ENCODE data around the gene SLC6A6.

SLC6A6 gene

GRCh38 chr3:14472471-14473351, 70.3 kb downstream of the SLC6A6 start:
- Histone ChIP-seq H3F3A (ENCODE audit: insufficient read depth) (no peaks in the 10 kb centered on the region), H3K4me2 (ENCODE audit: low read depth, low read length, poor library complexity, severe bottlenecking) (no peak overlapping the region), H3K79me2 (ENCODE audit: insufficient read depth, low read length) (no peaks in the 10 kb centered on the region), H4K20me1 (ENCODE audit: low read depth, low read length) (no peaks in the 10 kb centered on the region), H3K27ac (ENCODE audit: low read depth, low read length) (no peak overlapping the region), H3K4me3 (ENCODE audit: insufficient read depth, low read length, poor library complexity, severe bottlenecking) (no peak overlapping the region), H3K36me3 (ENCODE audit: low read length) (peaks cover 3% of the 10 kb centered on the region; the same call in 1 of the 2 replicates), H2AFZ (ENCODE audit: low read depth, low read length, severe bottlenecking) (no peak overlapping the region), H3K9ac (ENCODE audit: low read length) (no peak overlapping the region), H3K9me3 (ENCODE audit: insufficient read depth, low read length) (no peaks in the 10 kb centered on the region), H3K9me2 (replicated peaks; ENCODE audit: insufficient read depth, low read length) (no peaks in the 10 kb centered on the region), H3K27me3 (ENCODE audit: low read length) (no peaks in the 10 kb centered on the region)
- no peak for TF ChIP-seq EZH2phosphoT487 (conservative IDR thresholded peaks at IDR 0.05; ENCODE audit: low read length)
- TF ChIP-seq CTCF (IDR thresholded peaks at IDR 0.05; ENCODE audit: insufficient read depth, low read length, poor library complexity, severe bottlenecking), result no peak

- H3K27ac ChIP-seq (ENCODE audit: low read depth, low read length), result no peak overlapping the region
- H3K36me3 ChIP-seq (ENCODE audit: low read length), result peaks cover 3% of the 10 kb centered on the region; the same call in 1 of the 2 replicates
- H3K9me3 ChIP-seq (ENCODE audit: insufficient read depth, low read length), result no peaks in the 10 kb centered on the region
- TF ChIP-seq EZH2phosphoT487 (conservative IDR thresholded peaks at IDR 0.05; ENCODE audit: low read length) (no peak), CTCF (IDR thresholded peaks at IDR 0.05; ENCODE audit: insufficient read depth, low read length, poor library complexity, severe bottlenecking) (no peak)
- no peak overlapping the region for H3K9ac ChIP-seq (ENCODE audit: low read length)
- H3K4me2 ChIP-seq (ENCODE audit: low read depth, low read length, poor library complexity, severe bottlenecking), result no peak overlapping the region
- H2AFZ ChIP-seq (ENCODE audit: low read depth, low read length, severe bottlenecking), result no peak overlapping the region
- no peaks in the 10 kb centered on the region for H3K27me3 ChIP-seq (ENCODE audit: low read length)
- no peaks in the 10 kb centered on the region for H3K79me2 ChIP-seq (ENCODE audit: insufficient read depth, low read length)
- no peaks in the 10 kb centered on the region for H3F3A ChIP-seq (ENCODE audit: insufficient read depth)
- H3K9me2 ChIP-seq (replicated peaks; ENCODE audit: insufficient read depth, low read length), result no peaks in the 10 kb centered on the region
- no peaks in the 10 kb centered on the region for H4K20me1 ChIP-seq (ENCODE audit: low read depth, low read length)
- H3K4me3 ChIP-seq (ENCODE audit: insufficient read depth, low read length, poor library complexity, severe bottlenecking), result no peak overlapping the region
Measured at GRCh38 chr3:14473411-14473891, 71.0 kb downstream of the SLC6A6 start.

- Histone ChIP-seq H3K79me2 (ENCODE audit: insufficient read depth, low read length) (no peaks in the 10 kb centered on the region), H3K4me3 (ENCODE audit: insufficient read depth, low read length, poor library complexity, severe bottlenecking) (no peak overlapping the region), H3K9me2 (replicated peaks; ENCODE audit: insufficient read depth, low read length) (no peaks in the 10 kb centered on the region), H3K27ac (ENCODE audit: low read depth, low read length) (no peak overlapping the region), H3F3A (ENCODE audit: insufficient read depth) (no peaks in the 10 kb centered on the region), H3K36me3 (ENCODE audit: low read length) (peaks cover 3% of the 10 kb centered on the region; the same call in 1 of the 2 replicates), H3K9me3 (ENCODE audit: insufficient read depth, low read length) (no peaks in the 10 kb centered on the region), H2AFZ (ENCODE audit: low read depth, low read length, severe bottlenecking) (no peak overlapping the region), H3K9ac (ENCODE audit: low read length) (no peak overlapping the region), H3K27me3 (ENCODE audit: low read length) (no peaks in the 10 kb centered on the region), H3K4me2 (ENCODE audit: low read depth, low read length, poor library complexity, severe bottlenecking) (no peak overlapping the region), H4K20me1 (ENCODE audit: low read depth, low read length) (no peaks in the 10 kb centered on the region)
- no peak for TF ChIP-seq EZH2phosphoT487 (conservative IDR thresholded peaks at IDR 0.05; ENCODE audit: low read length)
- TF ChIP-seq CTCF (IDR thresholded peaks at IDR 0.05; ENCODE audit: insufficient read depth, low read length, poor library complexity, severe bottlenecking), result no peak
Measured at GRCh38 chr3:14474363-14475081, 72.1 kb downstream of the SLC6A6 start.

All from SU-DHL-6 (cell line).